Ramos (cell line): Measurements from ENCODE around the gene SHOC2.

ENCODE experiments used
- in situ Hi-C: fragments of 300-500 bp; cut with MboI; formaldehyde crosslinking; loops from one replicate; pipeline ENCODE4 v1.14.3; 2022; ENCODE audit warnings: low sequenced_read_pairs; ENCODE audit not compliant: unreplicated experiment

Gene SHOC2

DNA sequence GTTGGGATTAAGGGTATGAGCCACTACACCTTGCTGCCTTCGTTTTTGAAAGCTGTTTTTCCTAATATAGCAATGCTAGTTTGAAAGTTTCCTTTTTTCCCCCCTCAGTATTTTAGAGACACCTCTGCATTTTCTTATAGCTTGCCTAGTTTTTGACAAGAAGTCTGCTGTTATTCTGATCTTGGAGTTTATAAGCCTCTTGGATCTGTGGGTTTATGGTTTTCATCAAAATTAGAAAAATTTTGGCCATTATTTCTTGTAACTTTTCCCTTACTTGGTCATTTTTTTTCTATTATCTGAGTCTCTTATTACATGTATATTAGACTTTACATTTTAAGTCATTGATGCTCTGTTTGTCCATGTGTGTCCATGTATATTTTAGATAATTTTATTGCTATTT is 57.2 kb downstream of the SHOC2 start:
- in situ Hi-C loops = no loop called here

DNA sequence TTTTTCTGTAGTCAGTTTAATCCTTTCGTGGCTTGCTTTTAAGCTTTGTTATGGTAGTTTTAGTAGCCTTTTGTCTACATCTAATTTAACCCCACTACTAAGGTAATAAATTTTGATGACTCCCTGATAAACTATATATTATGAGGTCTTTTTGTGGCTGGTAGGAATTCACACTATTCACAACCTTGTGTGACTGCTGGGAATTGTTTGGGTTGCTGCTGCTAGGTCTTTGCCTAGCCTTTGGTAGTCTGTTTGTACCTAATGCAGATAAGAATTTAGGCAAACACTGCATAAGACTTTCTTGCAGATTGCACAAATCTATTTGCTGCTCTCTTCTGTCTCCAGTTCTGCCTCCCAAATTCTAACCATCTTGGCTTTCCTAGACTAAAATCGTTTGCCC is 58.3 kb downstream of the SHOC2 start:
- in situ Hi-C loops = no loop called here

DNA sequence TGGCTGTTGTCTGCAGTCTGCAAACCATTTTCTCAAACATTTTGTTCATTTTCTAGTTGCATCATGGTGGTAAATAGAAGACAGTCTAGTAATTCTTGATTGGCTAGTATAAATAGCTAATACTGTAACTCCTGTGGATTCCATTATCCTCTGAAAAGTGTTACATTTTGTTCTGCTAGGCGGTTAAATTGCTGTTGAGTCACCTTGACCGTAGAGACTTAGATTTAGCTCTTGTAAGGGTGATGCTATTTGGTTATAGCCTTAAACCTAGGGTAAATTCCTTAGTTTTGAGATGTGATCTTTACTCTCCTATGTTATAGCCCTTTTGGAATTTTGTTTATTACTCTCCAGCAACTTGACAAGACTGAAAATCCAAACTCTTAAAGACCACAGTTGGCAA is 58.8 kb downstream of the SHOC2 start:
- in situ Hi-C loops = no loop called here

DNA sequence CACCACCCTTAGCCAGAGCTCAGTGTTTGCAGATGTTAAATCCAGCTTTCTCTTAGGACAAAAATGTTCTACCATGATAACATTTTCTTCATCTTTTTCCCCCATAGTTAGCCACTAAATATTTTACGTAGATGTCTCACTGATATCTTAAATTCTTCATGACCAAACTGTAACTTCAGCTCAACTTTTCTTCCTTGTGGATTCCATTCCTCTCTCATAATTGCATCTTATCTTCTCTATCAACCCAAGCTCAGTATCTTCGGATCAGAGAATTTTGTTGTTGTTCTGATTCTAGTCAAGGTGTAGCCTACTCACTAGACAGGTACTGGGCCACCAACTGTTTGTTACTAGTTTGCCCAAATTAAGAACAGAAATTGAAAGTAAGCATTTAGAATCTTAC is 60.2 kb downstream of the SHOC2 start:
- in situ Hi-C loops = no loop called here

DNA sequence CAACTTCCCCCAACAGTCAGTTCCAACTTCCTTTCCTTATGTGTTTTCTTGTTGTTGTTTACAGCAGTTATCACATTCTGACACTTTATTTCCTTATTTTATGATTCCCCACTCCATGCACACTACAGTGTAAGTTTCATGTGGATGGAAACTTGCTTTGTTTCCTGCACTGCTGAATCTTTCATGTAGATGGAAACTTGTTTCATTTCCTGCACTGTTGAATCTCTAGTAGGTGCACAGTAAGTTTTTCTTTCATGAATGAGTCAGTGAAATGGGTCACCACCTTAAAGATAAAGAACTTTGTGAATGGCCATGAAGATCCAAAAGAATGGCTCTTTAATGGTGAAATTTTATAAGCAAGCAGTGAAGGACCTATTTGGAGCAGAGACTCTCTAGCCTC is 61.4 kb downstream of the SHOC2 start:
- in situ Hi-C loops = no loop called here

GRCh38 chr10:110983466-110983865 is 64.1 kb downstream of the SHOC2 start:
- in situ Hi-C loops = no loop called here

GRCh38 chr10:110985497-110986275 is 66.3 kb downstream of the SHOC2 start:
- in situ Hi-C loops = no loop called here

GRCh38 chr10:110989016-110989415 is 69.6 kb downstream of the SHOC2 start:
- in situ Hi-C loops = no loop called here

DNA sequence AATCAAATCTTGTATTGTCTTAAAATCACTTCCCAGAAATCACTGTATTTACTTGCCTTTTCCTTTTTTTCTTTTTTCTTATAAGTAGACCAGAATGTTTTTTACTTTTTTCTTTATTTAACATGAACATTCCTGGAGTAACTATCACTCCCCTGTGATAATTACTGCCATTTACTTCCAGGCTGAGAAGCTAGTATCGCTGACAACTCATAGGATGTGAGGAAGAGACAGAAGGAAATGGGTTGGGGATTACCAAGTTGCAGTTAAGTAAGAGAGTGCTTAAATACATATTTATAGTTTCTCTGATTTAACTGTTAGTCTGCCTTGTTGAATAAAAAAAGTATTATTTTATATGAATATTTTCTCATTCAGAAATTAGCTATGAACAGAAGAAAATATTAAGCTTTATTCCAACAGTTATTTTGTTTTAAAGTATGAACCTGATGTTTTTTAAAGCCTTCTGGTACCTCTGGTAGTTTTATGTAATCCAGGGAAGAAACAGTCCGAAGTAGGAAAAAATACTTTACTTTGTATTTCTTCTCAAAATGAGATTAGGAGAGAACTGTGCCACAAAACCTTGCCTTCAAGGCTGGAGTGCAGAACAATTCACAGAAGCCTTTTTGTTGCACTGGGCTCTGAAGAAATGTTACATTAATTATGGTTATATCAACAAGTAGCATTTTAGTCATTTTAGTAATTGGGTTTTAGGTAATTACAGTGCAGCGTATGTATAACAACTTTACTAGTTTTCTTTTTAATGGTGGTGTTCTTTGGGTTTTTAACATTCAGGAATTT is 72.8 kb downstream of the SHOC2 start:
- in situ Hi-C loops = no loop called here

- in situ Hi-C loops = no loop called here
Observed at GRCh38 chr10:110993024-110993693, 73.8 kb downstream of the SHOC2 start.

DNA sequence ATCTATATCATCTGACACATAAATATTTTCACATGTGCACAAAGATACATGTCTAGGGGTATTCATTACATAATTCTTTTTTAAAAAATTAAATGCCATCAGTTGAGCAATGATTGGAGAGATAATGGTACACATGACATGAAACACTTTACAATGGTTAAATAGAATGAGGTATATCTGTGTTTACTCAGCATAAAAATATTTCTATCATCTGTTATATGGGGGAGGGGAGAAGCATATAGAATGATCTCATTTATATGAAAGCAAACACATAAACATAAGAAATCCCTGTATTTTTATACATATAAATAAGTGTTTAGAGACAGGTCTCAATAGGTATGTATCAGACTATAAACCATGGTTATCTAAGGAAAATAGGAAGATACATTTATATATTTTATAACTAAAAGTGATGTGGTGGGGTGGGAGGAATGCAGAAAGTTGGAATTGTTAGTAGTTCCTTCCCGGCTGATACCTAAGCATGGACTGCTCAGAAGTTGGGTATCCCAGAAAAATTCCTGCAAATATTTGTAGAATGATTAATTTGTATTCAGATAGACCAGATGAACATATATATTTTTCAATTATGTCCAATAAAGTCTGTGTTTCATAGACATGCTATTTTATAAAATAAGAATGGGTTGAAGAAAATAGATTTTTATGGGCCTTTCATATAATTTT is 75.1 kb downstream of the SHOC2 start:
- in situ Hi-C loops = no loop called here

DNA sequence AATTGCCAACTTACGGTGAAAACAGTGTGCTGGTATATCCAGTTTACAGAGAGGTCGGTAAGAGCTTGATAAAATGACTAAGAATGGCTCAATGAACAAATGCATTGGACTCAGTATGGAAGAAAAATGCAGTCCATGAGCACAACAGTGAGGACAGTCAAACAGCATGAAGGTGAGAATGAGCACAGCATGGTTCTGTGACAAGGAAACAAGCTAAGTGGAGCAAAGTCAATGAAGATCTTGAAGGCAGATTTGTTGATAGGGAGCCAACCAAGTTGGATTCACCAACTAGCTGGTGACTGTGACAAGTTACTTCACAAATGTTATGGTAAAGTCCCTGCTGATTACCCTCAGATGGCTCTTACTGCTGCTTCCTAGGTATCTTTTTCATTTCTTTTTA is 75.9 kb downstream of the SHOC2 start:
- in situ Hi-C loops = no loop called here

- in situ Hi-C loops = no loop called here
Observed at GRCh38 chr10:110996256-110996655, 76.9 kb downstream of the SHOC2 start.

GRCh38 chr10:111004016-111004415 is 84.6 kb downstream of the SHOC2 start:
- in situ Hi-C loops = no loop called here

GRCh38 chr10:111007486-111007885 is 88.1 kb downstream of the SHOC2 start:
- in situ Hi-C loops = no loop called here

GRCh38 chr10:111015181-111015580 is 95.8 kb downstream of the SHOC2 start:
- in situ Hi-C loops = no loop called here

DNA sequence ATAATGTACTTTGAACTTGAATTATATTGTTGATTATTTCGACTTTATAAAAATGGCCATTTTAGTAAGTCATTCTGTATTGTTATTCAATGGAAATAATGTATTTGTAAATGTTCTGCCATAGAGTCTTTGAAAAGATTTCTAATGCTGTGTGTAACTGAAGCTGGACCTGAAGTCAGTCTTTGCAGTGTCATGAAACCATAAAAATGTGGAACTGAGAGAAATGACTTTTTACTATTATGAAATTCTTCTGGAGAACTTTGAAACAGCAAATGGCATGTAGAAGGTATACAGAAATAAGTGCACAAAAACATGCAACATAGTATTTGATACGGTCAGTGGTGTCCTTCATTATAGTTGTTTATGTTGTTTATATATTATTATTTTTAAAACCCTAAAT is 97.7 kb downstream of the SHOC2 start:
- in situ Hi-C loops = no loop called here

DNA sequence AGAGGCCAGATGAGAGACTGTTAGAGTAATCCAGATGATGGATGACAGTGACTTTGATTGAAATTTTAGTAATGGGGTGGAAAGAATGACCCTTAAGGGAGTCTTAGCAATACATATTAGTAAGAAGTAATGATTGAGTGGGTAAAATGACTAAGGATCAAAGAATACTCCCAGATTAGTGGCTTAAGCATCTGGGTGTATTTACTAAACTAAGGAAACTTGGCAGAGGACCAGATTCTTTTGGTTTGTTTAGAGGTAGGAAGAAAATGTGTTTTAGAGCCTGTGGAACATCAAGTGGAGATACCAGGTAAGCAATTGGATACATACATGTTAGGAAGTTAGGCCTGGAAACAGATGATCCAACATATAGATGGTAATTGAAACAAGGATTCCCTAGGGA is 98.6 kb downstream of the SHOC2 start:
- in situ Hi-C loops = no loop called here

DNA sequence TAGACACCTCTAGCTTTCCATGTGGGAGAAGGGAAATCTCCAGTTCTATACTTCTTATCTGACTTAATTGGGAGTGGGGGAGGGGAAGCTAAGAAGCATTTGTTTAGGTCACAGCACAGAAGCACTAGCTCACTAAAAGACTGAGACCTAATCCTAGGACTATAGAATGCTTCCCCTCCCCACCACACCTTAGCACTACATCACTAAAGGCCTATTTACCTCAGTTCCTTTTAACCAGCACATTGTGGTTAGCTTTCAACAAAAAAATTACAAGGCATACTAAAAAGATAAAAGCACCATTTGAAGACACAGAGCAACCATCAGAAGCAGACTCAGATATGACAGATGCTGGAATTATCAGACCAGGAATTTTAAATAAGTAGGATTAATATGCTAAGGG is 103.7 kb downstream of the SHOC2 start:
- in situ Hi-C loops = no loop called here

GRCh38 chr10:111030042-111030750 is 110.8 kb downstream of the SHOC2 start:
- in situ Hi-C loops = no loop called here
